HCT116 (cell line): Measurements from ENCODE around the gene CFAP77. TPM values are rescaled to one million over a fixed set of nuclear protein-coding genes. Genes with fewer than 3 reads are reported as not detected.

Source experiments
- ATAC-seq: fragments of 200-7000 bp; cut with Tn5 transposase; 2 replicates; pipeline ENCODE4 v1.9.1; 2020; ENCODE audit warnings: mild to moderate bottlenecking, moderate library complexity
- BruUV-seq: library from RNA; stranded (reverse); fragments of 400-500 nt; replicated peaks from 2 replicates; lab custom pipeline; 2021; lab: Mats Ljungman, UMichigan
- CTCF ChIA-PET: fragments of 300-600 bp; sonication (Branson Sonifier 250); formaldehyde crosslinking; loops from one replicate; lab custom pipeline; 2021; ENCODE audit warnings: antibody characterized with exemption; lab: Charles Lee
- POLR2A ChIA-PET: fragments of 300-600, 350-600 bp; sonication (Branson Sonifier 250); formaldehyde crosslinking; loops from one replicate; lab custom pipeline; 2021; ENCODE audit warnings: antibody characterized with exemption; lab: Charles Lee
- RAD21 ChIA-PET, 2 experiments: fragments of 300-600 bp; sonication (Branson Sonifier 250); formaldehyde crosslinking; loops; one replicate each; lab custom pipeline; 2023; ENCODE audit warnings: low total read pairs in 2 of 2; ENCODE audit not compliant: uncharacterized antibody in 2 of 2, unreplicated experiment in 2 of 2, low non-redundant PET in 1 of 2; lab: Charles Lee
- DNase-seq: peaks from one replicate; pipeline ENCODE4 v3.0.0-alpha.2; 2010; ENCODE audit warnings: low read depth, low spot score
- H2AFZ ChIP-seq: fragments of 200-600 bp; shearing (Covaris generic), sonication (generic); 2 replicates; pipeline ENCODE4 v1.6.1; 2017; ENCODE audit warnings: low read depth, mixed run types, mixed read lengths, antibody characterized with exemption, low read length; ENCODE audit not compliant: poor library complexity, severe bottlenecking
- H3K27ac ChIP-seq: 2 replicates; pipeline ENCODE4 v1.5.1; 2012; ENCODE audit warnings: low read depth, low read length
- H3K27me3 ChIP-seq: fragments of 200-600 bp; sonication (generic); 2 replicates; pipeline ENCODE4 v1.6.1; 2016; ENCODE audit warnings: mixed run types, low read length, mixed read lengths; ENCODE audit not compliant: insufficient read depth
- H3K36me3 ChIP-seq, 2 experiments: fragments of 200-500 bp in 1 of 2; fragments of 200-600 bp in 1 of 2; sonication (Bioruptor generic) in 1 of 2; sonication (generic) in 1 of 2; 2 replicates each; pipeline versions ENCODE4 v1.5.1 to v1.6.1; 2014 to 2016; ENCODE audit warnings: low read length in 2 of 2, inconsistent platforms in 1 of 2, mixed read lengths in 1 of 2, mixed run types in 1 of 2; ENCODE audit not compliant: insufficient read depth in 2 of 2, control insufficient read depth in 1 of 2
- H3K4me1 ChIP-seq, 2 experiments: fragments of 200-600 bp in 1 of 2; sonication (generic) in 1 of 2; 2 replicates each; pipeline versions ENCODE4 v1.5.1 to v1.6.1; 2012 to 2017; ENCODE audit warnings: low read length in 2 of 2, inconsistent platforms in 1 of 2, mild to moderate bottlenecking in 1 of 2, mixed read lengths in 1 of 2, mixed run types in 1 of 2, moderate library complexity in 1 of 2; ENCODE audit not compliant: insufficient read depth in 2 of 2, control insufficient read depth in 1 of 2
- H3K4me2 ChIP-seq: fragments of 200-600 bp; sonication (generic); 2 replicates; pipeline ENCODE4 v1.6.1; 2017; ENCODE audit warnings: mixed run types, low read length, mixed read lengths
- H3K4me3 ChIP-seq, 2 experiments: fragments of 200-600 bp in 1 of 2; sonication (generic) in 1 of 2; replicated peaks in 1 of 2; 2 replicates each; pipeline ENCODE4 v1.5.1; 2011 to 2016; ENCODE audit warnings: low read length in 2 of 2, control low read depth in 1 of 2, low read depth in 1 of 2, mild to moderate bottlenecking in 1 of 2, mixed read lengths in 1 of 2, mixed run types in 1 of 2
- H3K79me2 ChIP-seq: fragments of 200-600 bp; sonication (generic); 2 replicates; pipeline ENCODE4 v1.6.1; 2017; ENCODE audit warnings: mild to moderate bottlenecking, mixed run types, low read length, moderate library complexity, mixed read lengths; ENCODE audit not compliant: insufficient read depth
- H3K9ac ChIP-seq: fragments of 200-600 bp; sonication (generic); 2 replicates; pipeline ENCODE4 v1.6.1; 2016; ENCODE audit warnings: low read length, mixed read lengths
- H3K9me2 ChIP-seq: fragments of 200-600 bp; sonication (generic), shearing (Covaris generic); 2 replicates; pipeline ENCODE4 v1.6.1; 2017; ENCODE audit warnings: mixed run types, mild to moderate bottlenecking, moderate library complexity; ENCODE audit not compliant: insufficient read depth
- H3K9me3 ChIP-seq, 2 experiments: fragments of 200-500 bp in 1 of 2; fragments of 200-600 bp in 1 of 2; sonication (Bioruptor generic) in 1 of 2; sonication (generic) in 1 of 2; 2 replicates each; pipeline ENCODE4 v1.6.1; 2014 to 2017; ENCODE audit warnings: low read length in 2 of 2, mixed read lengths in 2 of 2, inconsistent platforms in 1 of 2, low read depth in 1 of 2, mild to moderate bottlenecking in 1 of 2, mixed run types in 1 of 2, moderate library complexity in 1 of 2; ENCODE audit not compliant: control insufficient read depth in 1 of 2, insufficient read depth in 1 of 2
- H4K20me1 ChIP-seq: fragments of 200-600 bp; sonication (generic), shearing (Covaris generic); 2 replicates; pipeline ENCODE4 v1.6.1; 2017; ENCODE audit warnings: mixed run types, mild to moderate bottlenecking, moderate library complexity; ENCODE audit not compliant: insufficient read depth
- CBX3 ChIP-seq: IDR thresholded peaks from 2 replicates; pipeline ENCODE4 v1.6.1; 2012; ENCODE audit warnings: low read depth
- CEBPB ChIP-seq: IDR thresholded peaks from 2 replicates; pipeline ENCODE4 v1.6.1; 2012; ENCODE audit warnings: low read depth
- EGR1 ChIP-seq: IDR thresholded peaks from 2 replicates; pipeline ENCODE4 v1.6.1; 2012; ENCODE audit warnings: low read depth
- ELF1 ChIP-seq: IDR thresholded peaks from 2 replicates; pipeline ENCODE4 v1.6.1; 2012; ENCODE audit warnings: low read depth, borderline replicate concordance
- EZH2 ChIP-seq: fragments of 200-600 bp; sonication (generic); IDR thresholded peaks from 2 replicates; pipeline ENCODE4 v1.6.1; 2017; ENCODE audit warnings: antibody characterized with exemption, mixed run types
- EZH2phosphoT487 ChIP-seq: fragments of 200-600 bp; IDR thresholded peaks from 2 replicates; pipeline ENCODE4 v1.6.1; 2018; ENCODE audit warnings: antibody characterized with exemption, borderline replicate concordance
- FOSL1 ChIP-seq: IDR thresholded peaks from 2 replicates; pipeline ENCODE4 v1.6.1; 2012; ENCODE audit warnings: low read depth
- POLR2AphosphoS5 ChIP-seq: IDR thresholded peaks from 2 replicates; pipeline ENCODE4 v1.6.1; 2011; ENCODE audit warnings: mild to moderate bottlenecking, low read depth, low read length, moderate library complexity
- RAD21 ChIP-seq: IDR thresholded peaks from 2 replicates; pipeline ENCODE4 v1.6.1; 2012; ENCODE audit warnings: low read depth, mild to moderate bottlenecking
- SIN3A ChIP-seq: IDR thresholded peaks from 2 replicates; pipeline ENCODE4 v1.6.1; 2012; ENCODE audit warnings: low read depth
- SP1 ChIP-seq: IDR thresholded peaks from 2 replicates; pipeline ENCODE4 v1.6.1; 2012; ENCODE audit warnings: low read depth
- SRF ChIP-seq: IDR thresholded peaks from 2 replicates; pipeline ENCODE4 v1.6.1; 2012; ENCODE audit warnings: low read depth
- YY1 ChIP-seq: IDR thresholded peaks from 2 replicates; pipeline ENCODE4 v1.6.1; 2011; ENCODE audit warnings: low read length, low read depth, moderate library complexity, mild to moderate bottlenecking; ENCODE audit not compliant: insufficient replicate concordance; ENCODE audit errors: extremely low read depth
- intact Hi-C: fragments of 100-400 bp; cut with micrococcal nuclease; formaldehyde crosslinking; loops from 2 replicates; pipeline ENCODE4 v1.10.0; 2022
- total RNA-seq: library from RNA; stranded (reverse); gene quantifications from one replicate; pipeline ENCODE4 v1.2.1, GENCODE V29; 2021; ENCODE audit not compliant: unreplicated experiment
- TF ChIP-seq, protein P1 (sequence below): IDR thresholded peaks from 2 replicates; pipeline ENCODE4 v1.6.1; 2011; ENCODE audit warnings: mild to moderate bottlenecking, low read length, moderate library complexity; ENCODE audit not compliant: insufficient replicate concordance; ENCODE audit errors: extremely low read depth
- TF ChIP-seq, protein P2 (sequence below), 3 experiments: fragments of 200-600 bp in 1 of 3; sonication (generic) in 1 of 3; IDR thresholded peaks in 2 of 3; conservative IDR thresholded peaks in 1 of 3; 2 replicates each; pipeline ENCODE4 v1.5.1; 2012 to 2017; ENCODE audit warnings: low read depth in 2 of 3, low read length in 2 of 3, antibody characterized with exemption in 1 of 3, borderline replicate concordance in 1 of 3, control low read depth in 1 of 3, mild to moderate bottlenecking in 1 of 3, mixed read lengths in 1 of 3, mixed run types in 1 of 3, moderate library complexity in 1 of 3; ENCODE audit not compliant: insufficient read depth in 1 of 3
- TF ChIP-seq, protein P3 (sequence below): IDR thresholded peaks from 2 replicates; pipeline ENCODE4 v1.6.1; 2012; ENCODE audit warnings: low read depth

Gene CFAP77
- total RNA-seq, 1 experiment from 2014 or later: 0.98 TPM

DNA sequence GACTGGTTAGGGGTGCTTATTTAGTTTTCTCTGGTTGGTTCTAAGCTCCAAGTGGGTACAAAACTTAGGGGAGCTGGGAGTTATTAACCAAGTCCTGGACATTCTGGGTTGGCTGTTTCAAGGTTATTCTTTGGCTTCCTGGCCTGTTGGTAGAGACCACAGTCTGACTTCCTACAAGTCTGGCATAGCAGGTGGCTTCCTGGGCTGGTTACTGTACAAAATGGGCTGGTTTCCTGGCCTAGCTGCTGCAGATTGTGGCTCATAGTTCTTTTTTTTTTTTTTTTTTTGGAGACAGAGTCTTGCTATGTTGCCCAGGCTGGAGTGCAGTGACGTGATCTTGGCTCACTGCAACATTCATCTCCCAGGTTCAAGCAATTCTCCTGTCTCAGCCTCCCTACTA lies 126.1 kb downstream of the CFAP77 start (continued):
- TF ChIP-seq, protein P1, sequence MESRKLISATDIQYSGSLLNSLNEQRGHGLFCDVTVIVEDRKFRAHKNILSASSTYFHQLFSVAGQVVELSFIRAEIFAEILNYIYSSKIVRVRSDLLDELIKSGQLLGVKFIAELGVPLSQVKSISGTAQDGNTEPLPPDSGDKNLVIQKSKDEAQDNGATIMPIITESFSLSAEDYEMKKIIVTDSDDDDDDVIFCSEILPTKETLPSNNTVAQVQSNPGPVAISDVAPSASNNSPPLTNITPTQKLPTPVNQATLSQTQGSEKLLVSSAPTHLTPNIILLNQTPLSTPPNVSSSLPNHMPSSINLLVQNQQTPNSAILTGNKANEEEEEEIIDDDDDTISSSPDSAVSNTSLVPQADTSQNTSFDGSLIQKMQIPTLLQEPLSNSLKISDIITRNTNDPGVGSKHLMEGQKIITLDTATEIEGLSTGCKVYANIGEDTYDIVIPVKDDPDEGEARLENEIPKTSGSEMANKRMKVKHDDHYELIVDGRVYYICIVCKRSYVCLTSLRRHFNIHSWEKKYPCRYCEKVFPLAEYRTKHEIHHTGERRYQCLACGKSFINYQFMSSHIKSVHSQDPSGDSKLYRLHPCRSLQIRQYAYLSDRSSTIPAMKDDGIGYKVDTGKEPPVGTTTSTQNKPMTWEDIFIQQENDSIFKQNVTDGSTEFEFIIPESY: no peak
- TF ChIP-seq EZH2phosphoT487: no peak
- no peak for TF ChIP-seq SRF
- no peak for TF ChIP-seq ELF1

DNA sequence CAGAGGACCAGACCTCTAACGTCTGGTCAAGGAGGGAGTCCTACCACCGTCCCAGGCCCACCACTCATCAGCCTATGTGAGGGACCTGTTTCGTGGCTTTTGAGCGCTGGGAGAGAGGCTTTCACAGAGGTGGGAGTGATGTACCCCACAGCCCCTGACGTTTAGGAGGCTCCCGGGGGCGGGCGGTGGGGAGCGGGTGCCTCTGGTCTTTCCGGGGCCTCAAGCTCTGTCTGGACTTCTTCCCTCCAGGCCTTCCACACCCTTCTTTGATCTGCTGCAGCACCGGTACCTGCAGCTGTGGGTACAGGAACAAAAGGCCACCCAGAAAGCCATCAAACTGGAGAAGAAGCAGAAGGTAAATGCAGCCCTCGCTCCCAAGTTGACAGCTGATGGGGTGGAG lies 127.3 kb downstream of the CFAP77 start:
- Histone ChIP-seq H3K79me2 (no peaks in the 10 kb centered on the region), H3K27me3 (no peaks in the 10 kb centered on the region), H3K9me3 (no peaks in the 10 kb centered on the region), H3K9ac (no peak overlapping the region), H3K9me2 (no peaks in the 10 kb centered on the region), H3K36me3 (no peaks in the 10 kb centered on the region), H3K4me1 (no peaks in the 10 kb centered on the region), H2AFZ (no peak overlapping the region), H3K4me3 (no peak overlapping the region), H4K20me1 (no peaks in the 10 kb centered on the region), H3K27ac (no peak overlapping the region), H3K4me2 (no peak overlapping the region)
- DNase-seq (no peak), ATAC-seq (no peak)
- BruUV-seq: no TSS peak
- RAD21 ChIA-PET: no interaction called here
- POLR2A ChIA-PET: no interaction called here
- CTCF ChIA-PET: no interaction called here
- TF ChIP-seq RAD21: no peak
- TF ChIP-seq YY1: no peak
- TF ChIP-seq, protein P2, sequence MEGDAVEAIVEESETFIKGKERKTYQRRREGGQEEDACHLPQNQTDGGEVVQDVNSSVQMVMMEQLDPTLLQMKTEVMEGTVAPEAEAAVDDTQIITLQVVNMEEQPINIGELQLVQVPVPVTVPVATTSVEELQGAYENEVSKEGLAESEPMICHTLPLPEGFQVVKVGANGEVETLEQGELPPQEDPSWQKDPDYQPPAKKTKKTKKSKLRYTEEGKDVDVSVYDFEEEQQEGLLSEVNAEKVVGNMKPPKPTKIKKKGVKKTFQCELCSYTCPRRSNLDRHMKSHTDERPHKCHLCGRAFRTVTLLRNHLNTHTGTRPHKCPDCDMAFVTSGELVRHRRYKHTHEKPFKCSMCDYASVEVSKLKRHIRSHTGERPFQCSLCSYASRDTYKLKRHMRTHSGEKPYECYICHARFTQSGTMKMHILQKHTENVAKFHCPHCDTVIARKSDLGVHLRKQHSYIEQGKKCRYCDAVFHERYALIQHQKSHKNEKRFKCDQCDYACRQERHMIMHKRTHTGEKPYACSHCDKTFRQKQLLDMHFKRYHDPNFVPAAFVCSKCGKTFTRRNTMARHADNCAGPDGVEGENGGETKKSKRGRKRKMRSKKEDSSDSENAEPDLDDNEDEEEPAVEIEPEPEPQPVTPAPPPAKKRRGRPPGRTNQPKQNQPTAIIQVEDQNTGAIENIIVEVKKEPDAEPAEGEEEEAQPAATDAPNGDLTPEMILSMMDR (IDR thresholded peaks at IDR 0.05 in 2 of 3, conservative IDR thresholded peaks at IDR 0.05 in 1 of 3; ENCODE audit: borderline replicate concordance in 1 of 3, insufficient read depth in 1 of 3, low read depth in 2 of 3, low read length in 2 of 3): no peak
- no peak for TF ChIP-seq POLR2AphosphoS5
- TF ChIP-seq EZH2phosphoT487: no peak
- no peak for TF ChIP-seq CEBPB
- TF ChIP-seq CBX3: no peak
- TF ChIP-seq EZH2: no peak
- no peak for TF ChIP-seq ELF1
- TF ChIP-seq SIN3A: no peak
- no peak for TF ChIP-seq SRF
- TF ChIP-seq SP1: no peak
- no peak for TF ChIP-seq FOSL1
- no peak for TF ChIP-seq EGR1
- TF ChIP-seq, protein P3, sequence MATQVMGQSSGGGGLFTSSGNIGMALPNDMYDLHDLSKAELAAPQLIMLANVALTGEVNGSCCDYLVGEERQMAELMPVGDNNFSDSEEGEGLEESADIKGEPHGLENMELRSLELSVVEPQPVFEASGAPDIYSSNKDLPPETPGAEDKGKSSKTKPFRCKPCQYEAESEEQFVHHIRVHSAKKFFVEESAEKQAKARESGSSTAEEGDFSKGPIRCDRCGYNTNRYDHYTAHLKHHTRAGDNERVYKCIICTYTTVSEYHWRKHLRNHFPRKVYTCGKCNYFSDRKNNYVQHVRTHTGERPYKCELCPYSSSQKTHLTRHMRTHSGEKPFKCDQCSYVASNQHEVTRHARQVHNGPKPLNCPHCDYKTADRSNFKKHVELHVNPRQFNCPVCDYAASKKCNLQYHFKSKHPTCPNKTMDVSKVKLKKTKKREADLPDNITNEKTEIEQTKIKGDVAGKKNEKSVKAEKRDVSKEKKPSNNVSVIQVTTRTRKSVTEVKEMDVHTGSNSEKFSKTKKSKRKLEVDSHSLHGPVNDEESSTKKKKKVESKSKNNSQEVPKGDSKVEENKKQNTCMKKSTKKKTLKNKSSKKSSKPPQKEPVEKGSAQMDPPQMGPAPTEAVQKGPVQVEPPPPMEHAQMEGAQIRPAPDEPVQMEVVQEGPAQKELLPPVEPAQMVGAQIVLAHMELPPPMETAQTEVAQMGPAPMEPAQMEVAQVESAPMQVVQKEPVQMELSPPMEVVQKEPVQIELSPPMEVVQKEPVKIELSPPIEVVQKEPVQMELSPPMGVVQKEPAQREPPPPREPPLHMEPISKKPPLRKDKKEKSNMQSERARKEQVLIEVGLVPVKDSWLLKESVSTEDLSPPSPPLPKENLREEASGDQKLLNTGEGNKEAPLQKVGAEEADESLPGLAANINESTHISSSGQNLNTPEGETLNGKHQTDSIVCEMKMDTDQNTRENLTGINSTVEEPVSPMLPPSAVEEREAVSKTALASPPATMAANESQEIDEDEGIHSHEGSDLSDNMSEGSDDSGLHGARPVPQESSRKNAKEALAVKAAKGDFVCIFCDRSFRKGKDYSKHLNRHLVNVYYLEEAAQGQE: no peak
- intact Hi-C loops: no loop called here
